HepG2 (cell line): ENCODE data around the gene NTSR2. TPM values are rescaled to one million over a fixed set of nuclear protein-coding genes. Genes with fewer than 3 reads are reported as not detected.

ENCODE experiments used
- ATAC-seq: fragments of 200-7000 bp; cut with Tn5 transposase; 3 replicates; pipeline ENCODE4 v1.9.1; 2020; ENCODE audit warnings: mild to moderate bottlenecking, moderate library complexity
- BruUV-seq: library from RNA; stranded (reverse); fragments of 400-500 nt; replicated peaks from 2 replicates; lab custom pipeline; 2021; lab: Mats Ljungman, UMichigan
- CTCF ChIA-PET: fragments of 300-600 bp; formaldehyde crosslinking; extraction: SDS; loops from one replicate; lab custom pipeline; 2021; ENCODE audit warnings: low total read pairs, inconsistent platforms, low intra/inter-chr PET ratio; lab: Yijun Ruan, JAX
- POLR2A ChIA-PET: fragments of 350-600 bp; sonication (Branson Sonifier 250); formaldehyde crosslinking; loops from one replicate; lab custom pipeline; 2020; ENCODE audit warnings: antibody characterized with exemption, inconsistent platforms; lab: Yijun Ruan, JAX
- DNase-seq: peaks from one replicate; pipeline ENCODE4 v3.0.0-alpha.2; 2015; ENCODE audit warnings: low spot score
- FAIRE-seq: peaks from 3 replicates; lab custom pipeline; 2011; peaks lifted over from hg19 to GRCh38; lab: Jason Lieb, UNC
- H2AFZ ChIP-seq: one replicate; pipeline ENCODE4 v1.6.1; 2011; ENCODE audit warnings: low read length, inconsistent platforms
- H3K27ac ChIP-seq: fragments of 300-600 bp; 3 replicates; pipeline ENCODE4 v1.8.0; 2011; ENCODE audit warnings: mixed run types, mild to moderate bottlenecking, mixed read lengths, low read length, inconsistent platforms; ENCODE audit not compliant: insufficient read depth; ENCODE audit errors: extremely low read length
- H3K27me3 ChIP-seq, 2 experiments: fragments of 200-600 bp in 1 of 2; 2 replicates in 1 of 2; 3 replicates in 1 of 2; pipeline versions ENCODE4 v1.6.0 to v1.8.0; 2011; ENCODE audit warnings: low read length in 2 of 2, mild to moderate bottlenecking in 2 of 2, moderate library complexity in 2 of 2, inconsistent platforms in 1 of 2; ENCODE audit not compliant: insufficient read depth in 2 of 2, control insufficient read depth in 1 of 2
- H3K36me3 ChIP-seq, 2 experiments: fragments of 200-600 bp in 1 of 2; replicated peaks in 1 of 2; 2 replicates in 1 of 2; 3 replicates in 1 of 2; pipeline versions ENCODE4 v1.5.1 to v1.8.0; 2011; ENCODE audit warnings: low read length in 2 of 2, inconsistent platforms in 1 of 2; ENCODE audit not compliant: insufficient read depth in 2 of 2, control insufficient read depth in 1 of 2
- H3K4me1 ChIP-seq: 2 replicates; pipeline ENCODE4 v1.5.1; 2012; ENCODE audit warnings: low read length, inconsistent platforms; ENCODE audit not compliant: insufficient read depth
- H3K4me2 ChIP-seq: 2 replicates; pipeline ENCODE4 v1.6.0; 2011; ENCODE audit warnings: low read depth, low read length, inconsistent platforms
- H3K4me3 ChIP-seq, 3 experiments: fragments of 200-600 bp in 1 of 3; sonication (generic), shearing (Covaris generic) in 1 of 3; replicated peaks in 1 of 3; 2 replicates each; pipeline ENCODE4 v1.5.1; 2011 to 2016; ENCODE audit warnings: low read length in 3 of 3, inconsistent platforms in 2 of 3, low read depth in 2 of 3, mild to moderate bottlenecking in 2 of 3, control low read depth in 1 of 3, mixed read lengths in 1 of 3; ENCODE audit not compliant: insufficient read depth in 1 of 3
- H3K79me2 ChIP-seq: one replicate; pipeline ENCODE4 v1.6.1; 2011; ENCODE audit warnings: low read length, inconsistent platforms; ENCODE audit not compliant: insufficient read depth
- H3K9ac ChIP-seq: 2 replicates; pipeline ENCODE4 v1.6.0; 2011; ENCODE audit warnings: mild to moderate bottlenecking, low read depth, low read length, inconsistent platforms; ENCODE audit not compliant: insufficient read depth
- H3K9me3 ChIP-seq: 2 replicates; pipeline ENCODE4 v1.5.1; 2012; ENCODE audit warnings: mild to moderate bottlenecking, low read length
- H4K20me1 ChIP-seq: 2 replicates; pipeline ENCODE4 v1.6.0; 2011; ENCODE audit warnings: inconsistent platforms, mild to moderate bottlenecking, low read length, moderate library complexity; ENCODE audit not compliant: insufficient read depth
- HMGA1 ChIP-seq: sonication (generic); formaldehyde crosslinking; conservative IDR thresholded peaks from 2 replicates; pipeline ENCODE4 v1.4.0; 2020; ENCODE audit warnings: missing genetic modification reagents
- RXRA ChIP-seq: sonication (generic); formaldehyde crosslinking; IDR thresholded peaks from 2 replicates; pipeline ENCODE4 v1.5.1; 2020; ENCODE audit warnings: missing genetic modification reagents
- ZNF260 ChIP-seq: sonication (generic); formaldehyde crosslinking; IDR thresholded peaks from 2 replicates; pipeline ENCODE4 v1.4.0; 2020; ENCODE audit warnings: missing genetic modification reagents, low read depth, mild to moderate bottlenecking, borderline replicate concordance
- WGBS: methylation state at CpG from one replicate; pipeline ENCODE4 v1.1.6; 2017; ENCODE audit warnings: low lambda C conversion rate; 5-methylcytosine and 5-hydroxymethylcytosine counted together
- in situ Hi-C: cut with HindIII; loops from 2 replicates; pipeline ENCODE4 v1.10.0; 2017; ENCODE audit warnings: low pct_unique_long_range_greater_than_20kb; ENCODE audit not compliant: extremely low pct_ligation_motif_present
- intact Hi-C: fragments of 100-400 bp; cut with micrococcal nuclease; formaldehyde crosslinking; loops from one replicate; pipeline ENCODE4 v1.10.0; 2022; ENCODE audit not compliant: unreplicated experiment
- polyA plus RNA-seq, 8 experiments: library from polyadenylated mRNA; depleted of rRNA in 3 of 8; stranded (reverse) in 7 of 8; unstranded in 1 of 8; fragments of >200 nt; fragmentation: Illumina TruSeq in 4 of 8; extraction: Trizol in 4 of 8; gene quantifications; 2 replicates each; pipeline versions ENCODE4 v1.2.1 to v1.2.3, GENCODE V29; 2011 to 2016; ENCODE audit warnings: low read depth in 4 of 8, missing spikeins in 1 of 8, mixed read lengths in 1 of 8; ENCODE audit not compliant: insufficient read depth in 1 of 8
- total RNA-seq, 5 experiments: library from RNA; depleted of rRNA; stranded (reverse); fragments of >200 nt; fragmentation: Illumina TruSeq; extraction: Trizol; gene quantifications; 2 replicates each; pipeline ENCODE4 v1.2.3, GENCODE V29; 2016; ENCODE audit warnings: low read depth in 1 of 5

Gene NTSR2
- total and polyA plus RNA-seq, 2 of the 13 experiments (the other 11 are each of a cell fraction or from before 2014, with no cell fraction given): not detected

DNA sequence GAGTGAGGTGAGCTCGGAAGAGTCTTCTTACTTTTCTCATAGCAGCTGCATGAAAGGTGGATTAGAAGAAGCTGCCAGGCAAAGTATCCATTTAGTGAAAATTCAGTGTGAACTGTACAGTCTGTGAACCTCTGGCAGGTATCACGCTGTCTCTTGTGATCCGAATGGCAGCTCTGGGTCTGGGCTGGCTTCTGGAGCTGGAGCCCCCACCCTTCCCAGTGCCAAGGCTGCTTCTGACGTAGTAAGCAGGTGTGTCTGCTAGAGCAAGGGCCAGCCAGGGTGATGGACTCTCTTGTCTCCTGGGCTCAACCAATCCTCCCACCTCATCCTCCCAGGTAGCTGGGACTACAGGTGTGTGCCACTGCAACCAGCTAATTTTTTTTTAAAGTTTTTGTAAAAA is 14.0 kb upstream of the NTSR2 start:
- H3K4me1 ChIP-seq: peaks cover 45% of the 10 kb centered on the region
- whole genome bisulfite sequencing: 64% methylated on average over 4 of the region's 4 CpGs
- no peaks in the 10 kb centered on the region for H3K36me3 ChIP-seq
- POLR2A ChIA-PET: interaction anchor here (1.1 kb wide), 1 partner anchor 14 kb away, joined by 3 read pairs; the partner anchor contains the start of gene NTSR2
- H2AFZ ChIP-seq: no peak overlapping the region
- DNase-seq: no peak
- no peak overlapping the region for H3K4me2 ChIP-seq
- intact Hi-C loops (loop anchor here (5.0 to 10.0 kb wide), 2 partner anchors 99 to 262 kb away; no protein-coding TSS in a partner anchor), in situ Hi-C loops (no loop called here)
- no peaks in the 10 kb centered on the region for H3K79me2 ChIP-seq
- CTCF ChIA-PET: no interaction called here
- no peak overlapping the region for H3K9ac ChIP-seq
- H4K20me1 ChIP-seq: no peaks in the 10 kb centered on the region
- no peak for ATAC-seq
- no peaks in the 10 kb centered on the region for H3K9me3 ChIP-seq
- no peak for FAIRE-seq
- H3K27ac ChIP-seq: no peak overlapping the region
- TF ChIP-seq HMGA1 (no peak), RXRA (CRISPR knock-in tag) (0 out of 2 replicates have a peak, but pooled peaks have one; percentile 3)
- H3K27me3 ChIP-seq: peaks cover 2 to 56% of the 10 kb centered on the region in 2 experiments; a peak in 4 of 5 replicates
- no TSS peak for BruUV-seq
- no peak overlapping the region for H3K4me3 ChIP-seq

DNA sequence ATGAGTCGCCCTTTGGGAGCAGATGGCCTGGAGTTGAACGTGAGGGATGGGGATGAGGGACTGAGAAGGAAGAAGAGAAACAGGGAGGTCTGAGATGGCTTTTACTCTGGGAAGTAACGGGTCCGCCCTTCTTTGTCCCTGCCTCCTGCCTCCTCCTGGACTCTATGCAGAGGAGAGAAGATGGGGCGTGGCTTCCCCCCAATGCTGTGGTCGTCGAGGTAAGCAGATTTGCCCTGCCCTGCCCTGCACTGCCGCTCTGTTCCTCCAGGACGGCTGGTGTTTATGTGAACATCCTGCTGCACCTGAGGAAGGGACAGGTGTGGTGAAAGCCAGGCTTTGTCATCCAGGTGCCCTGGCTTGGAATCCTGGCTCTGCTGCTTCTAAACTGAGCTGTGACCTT is 13.5 kb upstream of the NTSR2 start:
- in situ Hi-C loops: no loop called here
- 27% methylated on average over 9 of the region's 9 CpGs for whole genome bisulfite sequencing

More for the DNA sequence above, 13.5 kb upstream of the NTSR2 start:
- no peak overlapping the region for H3K4me2 ChIP-seq
- H3K4me3 ChIP-seq: no peak overlapping the region
- no peak overlapping the region for H3K9ac ChIP-seq
- ChIA-PET POLR2A (interaction anchor here (1.1 kb wide), 1 partner anchor 13 kb away, joined by 3 read pairs; the partner anchor contains the start of gene NTSR2), CTCF (interaction anchor here (2.1 kb wide), 1 partner anchor 96 kb away, joined by 5 read pairs; no protein-coding TSS in a partner anchor)
- no peaks in the 10 kb centered on the region for H3K36me3 ChIP-seq
- no peaks in the 10 kb centered on the region for H3K79me2 ChIP-seq
- FAIRE-seq (no peak), ATAC-seq (no peak), DNase-seq (no peak)
- peaks cover 2 to 57% of the 10 kb centered on the region in 2 experiments; a peak in 4 of 5 replicates for H3K27me3 ChIP-seq
- H2AFZ ChIP-seq: no peak overlapping the region
- H3K4me1 ChIP-seq: peaks cover 40% of the 10 kb centered on the region
- no peak overlapping the region for H3K27ac ChIP-seq
- H3K9me3 ChIP-seq: no peaks in the 10 kb centered on the region
- no TSS peak for BruUV-seq
- intact Hi-C loops: loop anchor here (5.0 to 10.0 kb wide), 2 partner anchors 99 to 261 kb away; no protein-coding TSS in a partner anchor
- no peaks in the 10 kb centered on the region for H4K20me1 ChIP-seq
- TF ChIP-seq ZNF260 (CRISPR knock-in tag) (no peak), RXRA (CRISPR knock-in tag) (0 out of 2 replicates have a peak, but pooled peaks have one; percentile 15)
- TF ChIP-seq, all 625 proteins: peak for 1
